H9 (cell line): ENCODE results near the gene PHOX2A. TPM values are rescaled to one million over a fixed set of nuclear protein-coding genes. Genes with fewer than 3 reads are reported as not detected.

Source experiments
- DNase-seq: peaks from one replicate; pipeline ENCODE4 v3.0.0-alpha.2; 2017
- H2AFZ ChIP-seq: one replicate; pipeline ENCODE4 v1.6.1; 2013; ENCODE audit warnings: mild to moderate bottlenecking, low read length, control low read depth, moderate library complexity
- H2AK5ac ChIP-seq: 2 replicates; pipeline ENCODE4 v1.6.1; 2013; ENCODE audit warnings: low read length, control low read depth, mixed read lengths; ENCODE audit not compliant: insufficient read length
- H2BK120ac ChIP-seq: one replicate; pipeline ENCODE4 v1.6.1; 2013; ENCODE audit warnings: low read depth, mild to moderate bottlenecking, low read length, control low read depth, inconsistent platforms; ENCODE audit not compliant: poor library complexity, severe bottlenecking
- H2BK12ac ChIP-seq: 2 replicates; pipeline ENCODE4 v1.6.1; 2013; ENCODE audit warnings: low read length, control low read depth, mixed read lengths, low read depth; ENCODE audit not compliant: insufficient read length
- H2BK15ac ChIP-seq: 2 replicates; pipeline ENCODE4 v1.6.1; 2013; ENCODE audit warnings: low read depth, low read length, control low read depth
- H2BK20ac ChIP-seq: one replicate; pipeline ENCODE4 v1.6.1; 2013; ENCODE audit warnings: low read depth, mild to moderate bottlenecking, low read length, control low read depth, inconsistent platforms; ENCODE audit not compliant: poor library complexity, severe bottlenecking
- H2BK5ac ChIP-seq: 2 replicates; pipeline ENCODE4 v1.6.1; 2013; ENCODE audit warnings: low read length, control low read depth, mixed read lengths; ENCODE audit not compliant: insufficient read length
- H3K14ac ChIP-seq: 2 replicates; pipeline ENCODE4 v1.6.1; 2013; ENCODE audit warnings: low read length, control low read depth; ENCODE audit not compliant: insufficient read depth
- H3K18ac ChIP-seq: 2 replicates; pipeline ENCODE4 v1.6.1; 2013; ENCODE audit warnings: low read depth, mild to moderate bottlenecking, mixed read lengths, low read length, control low read depth; ENCODE audit not compliant: insufficient read length
- H3K23ac ChIP-seq: 2 replicates; pipeline ENCODE4 v1.6.1; 2013; ENCODE audit warnings: low read length, control low read depth, mixed read lengths, low read depth; ENCODE audit not compliant: insufficient read length
- H3K23me2 ChIP-seq: 2 replicates; pipeline ENCODE4 v1.6.1; 2013; ENCODE audit warnings: low read depth, mild to moderate bottlenecking, mixed read lengths, low read length, control low read depth; ENCODE audit not compliant: insufficient read length, poor library complexity, severe bottlenecking
- H3K27ac ChIP-seq: 2 replicates; pipeline ENCODE4 v1.5.1; 2013; ENCODE audit warnings: low read length, control low read depth, mixed read lengths, low read depth; ENCODE audit not compliant: insufficient read length
- H3K27me3 ChIP-seq: 2 replicates; pipeline ENCODE4 v1.6.1; 2013; ENCODE audit warnings: low read length, control low read depth, inconsistent platforms; ENCODE audit not compliant: insufficient read depth
- H3K4ac ChIP-seq: 2 replicates; pipeline ENCODE4 v1.6.1; 2013; ENCODE audit warnings: low read depth, mild to moderate bottlenecking, control low read depth, inconsistent platforms, low read length, moderate library complexity
- H3K4me1 ChIP-seq: 2 replicates; pipeline ENCODE4 v1.6.1; 2013; ENCODE audit warnings: low read length, control low read depth, inconsistent platforms; ENCODE audit not compliant: insufficient read depth
- H3K4me2 ChIP-seq: 2 replicates; pipeline ENCODE4 v1.6.1; 2013; ENCODE audit warnings: low read length, control low read depth, mixed read lengths; ENCODE audit not compliant: insufficient read length, insufficient read depth
- H3K56ac ChIP-seq: 2 replicates; pipeline ENCODE4 v1.6.1; 2013; ENCODE audit warnings: low read depth, mild to moderate bottlenecking, mixed read lengths, low read length, control low read depth; ENCODE audit not compliant: insufficient read length
- H3K79me1 ChIP-seq: 2 replicates; pipeline ENCODE4 v1.6.1; 2013; ENCODE audit warnings: low read depth, mild to moderate bottlenecking, moderate library complexity, low read length, control low read depth, inconsistent platforms; ENCODE audit not compliant: insufficient read depth, poor library complexity, severe bottlenecking
- H3K79me2 ChIP-seq: 2 replicates; pipeline ENCODE4 v1.6.1; 2013; ENCODE audit warnings: low read length, control low read depth, inconsistent platforms; ENCODE audit not compliant: insufficient read depth
- H3K9ac ChIP-seq: 2 replicates; pipeline ENCODE4 v1.6.1; 2013; ENCODE audit warnings: low read length, control low read depth, mixed read lengths; ENCODE audit not compliant: insufficient read length; ENCODE audit errors: extremely low read depth
- H3K9me3 ChIP-seq: one replicate; pipeline ENCODE4 v1.6.1; 2013; ENCODE audit warnings: low read depth, low read length, inconsistent platforms; ENCODE audit not compliant: control insufficient read depth
- H3T11ph ChIP-seq: one replicate; pipeline ENCODE4 v1.6.1; 2013; ENCODE audit warnings: mild to moderate bottlenecking, low read length, control low read depth, inconsistent platforms
- H4K20me1 ChIP-seq: one replicate; pipeline ENCODE4 v1.6.1; 2013; ENCODE audit not compliant: control insufficient read depth, insufficient read length, insufficient read depth
- H4K5ac ChIP-seq: 2 replicates; pipeline ENCODE4 v1.6.1; 2013; ENCODE audit warnings: low read depth, mild to moderate bottlenecking, mixed read lengths, low read length, control low read depth; ENCODE audit not compliant: insufficient read length
- H4K8ac ChIP-seq: replicated peaks from 2 replicates; pipeline ENCODE4 v1.6.1; 2013; ENCODE audit warnings: low read length, control low read depth, mixed read lengths, low read depth; ENCODE audit not compliant: insufficient read length
- H4K91ac ChIP-seq: 2 replicates; pipeline ENCODE4 v1.6.1; 2013; ENCODE audit warnings: low read depth, mild to moderate bottlenecking, moderate library complexity, mixed read lengths, low read length, control low read depth; ENCODE audit not compliant: insufficient read length
- H3K27ac Mint-ChIP-seq, 3 experiments: 2 replicates in 2 of 3; 3 replicates in 1 of 3; pipeline ENCODE4 v1.8.0; 2020 to 2021; ENCODE audit warnings: mixed read lengths in 3 of 3, mild to moderate bottlenecking in 1 of 3, moderate library complexity in 1 of 3
- H3K27me3 Mint-ChIP-seq: 2 replicates; pipeline ENCODE4 v1.8.0; 2021; ENCODE audit warnings: low read depth, mild to moderate bottlenecking, moderate library complexity, mixed read lengths
- H3K36me3 Mint-ChIP-seq, 3 experiments: 2 replicates in 2 of 3; 3 replicates in 1 of 3; pipeline ENCODE4 v1.8.0; 2020 to 2021; ENCODE audit warnings: low read depth in 3 of 3, mixed read lengths in 3 of 3; ENCODE audit not compliant: insufficient read depth in 1 of 3
- H3K4me1 Mint-ChIP-seq, 2 experiments: 2 replicates each; pipeline ENCODE4 v1.8.0; 2020; ENCODE audit warnings: mixed read lengths in 2 of 2
- H3K4me3 Mint-ChIP-seq, 2 experiments: 2 replicates in 1 of 2; 3 replicates in 1 of 2; pipeline ENCODE4 v1.8.0; 2020 to 2021; ENCODE audit warnings: mild to moderate bottlenecking in 2 of 2, mixed read lengths in 2 of 2, moderate library complexity in 1 of 2
- H3K9me3 Mint-ChIP-seq, 2 experiments: 2 replicates in 1 of 2; 3 replicates in 1 of 2; pipeline ENCODE4 v1.8.0; 2020; ENCODE audit warnings: mild to moderate bottlenecking in 2 of 2, mixed read lengths in 2 of 2, moderate library complexity in 1 of 2
- CTCF ChIP-seq: fragments of 200-600 bp; sonication (generic); conservative IDR thresholded peaks from 3 replicates; pipeline ENCODE4 v1.8.0; 2021; ENCODE audit warnings: antibody characterized with exemption, mild to moderate bottlenecking
- WGBS: extraction: QIAGEN DNeasy Blood & Tissue Kit; methylation state at CpG from one replicate; pipeline ENCODE4 v1.1.7; 2013; ENCODE audit warnings: missing lambda C conversion rate, low lambda C conversion rate, mixed read lengths; ENCODE audit not compliant: insufficient read length; ENCODE audit errors: extremely low coverage; 5-methylcytosine and 5-hydroxymethylcytosine counted together
- total RNA-seq: library from RNA; stranded (reverse); gene quantifications from 2 replicates; pipeline ENCODE4 v1.2.1, GENCODE V29; 2021

Gene PHOX2A
- total RNA-seq, 1 experiment from 2014 or later: 1.4 TPM

- Histone ChIP-seq H3K18ac (peak overlapping the region; percentile 10), H3K14ac (no peak overlapping the region; the same call in 1 of the 2 replicates), H3K23ac (no peak overlapping the region), H3K4ac (no peak overlapping the region), H3K27me3 (peaks cover 59% of the 10 kb centered on the region), H3K4me2 (peak overlapping the region; percentile 51), H3K4me1 (peaks cover 5% of the 10 kb centered on the region; the same call in 1 of the 2 replicates), H4K8ac (no peak overlapping the region), H3K79me1 (no peaks in the 10 kb centered on the region), H4K5ac (no peak overlapping the region), H3K27ac (no peak overlapping the region), H3K9me3 (no peaks in the 10 kb centered on the region), H3K79me2 (no peaks in the 10 kb centered on the region), H2BK5ac (no peak overlapping the region), H4K20me1 (peaks cover 2% of the 10 kb centered on the region), H3K56ac (no peak overlapping the region), H2BK120ac (no peak overlapping the region), H2AFZ (no peak overlapping the region), H2BK15ac (no peak overlapping the region), H3K23me2 (peaks cover 31% of the 10 kb centered on the region), H3K9ac (no peak overlapping the region), H2AK5ac (no peak overlapping the region), H2BK12ac (no peak overlapping the region), H4K91ac (no peak overlapping the region), H3T11ph (no peak overlapping the region), H2BK20ac (no peak overlapping the region)
- no CpG with 5 or more reads among the region's 44 CpGs for WGBS
- DNase-seq: no peak
- H3K4me3 Mint-ChIP-seq: peak overlapping the region; percentile 61 to 85
- peaks cover 0 to 6% of the 10 kb centered on the region in 2 experiments; a peak in 3 of 5 replicates for H3K9me3 Mint-ChIP-seq
- TF ChIP-seq CTCF: no peak
- H3K4me1 Mint-ChIP-seq: peaks cover 33 to 48% of the 10 kb centered on the region in 2 experiments
- H3K36me3 Mint-ChIP-seq: peaks cover 5 to 24% (median 8%) of the 10 kb centered on the region in 3 experiments
- H3K27me3 Mint-ChIP-seq: peaks cover 42% of the 10 kb centered on the region
- no peak overlapping the region for H3K27ac Mint-ChIP-seq
These were observed 3.3 kb downstream of the PHOX2A start for GRCh38 chr11:72240461-72241290.
